GM15510 (cell line): Measurements from ENCODE around the gene TFR2.
A peak's percentile ranks its signal among the peaks of the same experiment; 100 is the strongest.

ENCODE experiments used
- POLR2A ChIP-seq: IDR thresholded peaks from 3 replicates; pipeline ENCODE4 v1.6.1; 2011; ENCODE audit warnings: borderline replicate concordance; ENCODE audit not compliant: insufficient read length; ENCODE audit errors: extremely low read depth

TFR2 gene

GRCh38 chr7:100673302-100673941, 32.1 kb upstream of the TFR2 start, which contains the start of gene GNB2:
Gene GNB2, plus strand, starts transcription at chr7:100673740. Its CDS starts 2,526 bp downstream, at chr7:100676266.
- TF ChIP-seq POLR2A = peak; percentile 56

GRCh38 chr7:100671353-100672327, 30.3 kb upstream of the TFR2 start:
- TF ChIP-seq POLR2A = no peak

- no peak for TF ChIP-seq POLR2A
Measured at GRCh38 chr7:100670074-100670473, 28.7 kb upstream of the TFR2 start.

GRCh38 chr7:100668069-100668449, 26.7 kb upstream of the TFR2 start:
- no peak for TF ChIP-seq POLR2A

- TF ChIP-seq POLR2A = no peak
Measured at GRCh38 chr7:100667331-100668068, 26.1 kb upstream of the TFR2 start.

GRCh38 chr7:100665168-100665726, 23.9 kb upstream of the TFR2 start:
- TF ChIP-seq POLR2A = no peak

- TF ChIP-seq POLR2A = no peak
Measured at GRCh38 chr7:100655908-100656674, 14.7 kb upstream of the TFR2 start, which contains the start of gene ACTL6B. Gene ACTL6B, minus strand, starts transcription at chr7:100656448. Its CDS starts 94 bp downstream, at chr7:100656354.

- no peak for TF ChIP-seq POLR2A
Measured at GRCh38 chr7:100654908-100655831, 13.8 kb upstream of the TFR2 start.

GRCh38 chr7:100649826-100650565, 8.6 kb upstream of the TFR2 start:
- no peak for TF ChIP-seq POLR2A

GRCh38 chr7:100642534-100642907, 1.2 kb upstream of the TFR2 start:
- TF ChIP-seq POLR2A = no peak

GRCh38 chr7:100641860-100642533, 645 bp upstream of the TFR2 start:
- no peak for TF ChIP-seq POLR2A
